ENCODE results near the gene MYH15. TPM values are rescaled to one million over a fixed set of nuclear protein-coding genes. Genes with fewer than 3 reads are reported as not detected.

Gene MYH15
- polyA plus RNA-seq: under 1 TPM in 3 of 4 donors, not detected in 1; 0.27 to 0.48 (median 0.35) TPM
- long read RNA-seq, donor 1: 0 reads
- long read RNA-seq, donor 2: 0 reads
- long read RNA-seq, donor 3: 0 reads
- long read RNA-seq, donor 4: 0 reads
- long read RNA-seq, donor 5: 0 reads
- long read RNA-seq, donor 6: 0 reads
- long read RNA-seq, donor 7: 0 reads
- long read RNA-seq, donor 8: 0 reads
- long read RNA-seq, donor 9: 0 reads
- long read RNA-seq, donor 10: 0 reads

- 85 to 99% (median 95%) methylated on average over 3 of the region's 3 CpGs for WGBS, 3 donors
Measured at GRCh38 chr3:108510496-108510895, at the start of gene MYH15. Gene MYH15, minus strand, starts transcription at chr3:108510596. Its CDS starts 66 bp downstream, at chr3:108510530.

GRCh38 chr3:108555966-108556581 lies 45.7 kb upstream of the MYH15 start:
- no peak overlapping the region for H3K4me3 ChIP-seq (ENCODE audit: low read depth in 1 of 3, low read length in 3 of 3)
- H3K9me3 ChIP-seq (ENCODE audit: control insufficient read depth in 2 of 2, insufficient read depth in 1 of 2, low read depth in 1 of 2, low read length in 1 of 2): no peaks in the 10 kb centered on the region
- no peaks in the 10 kb centered on the region for H3K27me3 ChIP-seq (ENCODE audit: control insufficient read depth in 3 of 3, insufficient read depth in 3 of 3, low read length in 3 of 3)
- DNase-seq (no peak), FAIRE-seq (no peak)
- 23 to 58% (median 48%) methylated on average over 2 of the region's 2 CpGs for WGBS, 3 donors
- H3K4me1 ChIP-seq (ENCODE audit: control insufficient read depth in 3 of 3, insufficient read depth in 2 of 3, low read depth in 1 of 3, low read length in 2 of 3): peaks cover 0 to 3% (median 0%) of the 10 kb centered on the region in 3 donors
- H3K27ac ChIP-seq (ENCODE audit: low read depth in 1 of 3, low read length in 2 of 3): no peak overlapping the region
- H3K36me3 ChIP-seq (ENCODE audit: control insufficient read depth in 3 of 3, insufficient read depth in 2 of 3, low read depth in 1 of 3, low read length in 3 of 3): peaks cover 0 to 2% (median 0%) of the 10 kb centered on the region in 3 donors

More at GRCh38 chr3:108510496-108510895, at the start of gene MYH15:
- H3K4me1 ChIP-seq (ENCODE audit: control insufficient read depth in 3 of 3, insufficient read depth in 2 of 3, low read depth in 1 of 3, low read length in 2 of 3): no peaks in the 10 kb centered on the region
- no peak within 1 kb of the TSS for H3K27ac ChIP-seq (ENCODE audit: low read depth in 1 of 3, low read length in 2 of 3)
- FAIRE-seq (no peak), DNase-seq (no peak)
- no peaks in the 10 kb centered on the region for H3K36me3 ChIP-seq (ENCODE audit: control insufficient read depth in 3 of 3, insufficient read depth in 2 of 3, low read depth in 1 of 3, low read length in 3 of 3)
- H3K4me3 ChIP-seq (ENCODE audit: low read depth in 1 of 3, low read length in 3 of 3): no peak within 1 kb of the TSS
- H3K9me3 ChIP-seq (ENCODE audit: control insufficient read depth in 2 of 2, insufficient read depth in 1 of 2, low read depth in 1 of 2, low read length in 1 of 2): no peaks in the 10 kb centered on the region
- H3K27me3 ChIP-seq (ENCODE audit: control insufficient read depth in 3 of 3, insufficient read depth in 3 of 3, low read length in 3 of 3): no peaks in the 10 kb centered on the region

- DNase-seq (peak in 1 of 2 donors; percentile 26), FAIRE-seq (no peak)
- Histone ChIP-seq H3K27ac (ENCODE audit: low read depth in 1 of 3, low read length in 2 of 3) (no peak overlapping the region), H3K4me1 (ENCODE audit: control insufficient read depth in 3 of 3, insufficient read depth in 2 of 3, low read depth in 1 of 3, low read length in 2 of 3) (peaks cover 0 to 3% (median 0%) of the 10 kb centered on the region in 3 donors), H3K27me3 (ENCODE audit: control insufficient read depth in 3 of 3, insufficient read depth in 3 of 3, low read length in 3 of 3) (no peaks in the 10 kb centered on the region), H3K9me3 (ENCODE audit: control insufficient read depth in 2 of 2, insufficient read depth in 1 of 2, low read depth in 1 of 2, low read length in 1 of 2) (no peaks in the 10 kb centered on the region), H3K36me3 (ENCODE audit: control insufficient read depth in 3 of 3, insufficient read depth in 2 of 3, low read depth in 1 of 3, low read length in 3 of 3) (peaks cover 0 to 2% (median 0%) of the 10 kb centered on the region in 3 donors), H3K4me3 (ENCODE audit: low read depth in 1 of 3, low read length in 3 of 3) (no peak overlapping the region)
- WGBS, 3 donors: 76 to 85% (median 84%) methylated on average over 3 of the region's 3 CpGs
Measured at GRCh38 chr3:108554913-108555571, 44.6 kb upstream of the MYH15 start.

- DNase-seq: no peak
- H3K36me3 ChIP-seq (ENCODE audit: control insufficient read depth in 3 of 3, insufficient read depth in 2 of 3, low read depth in 1 of 3, low read length in 3 of 3): peaks cover 0 to 2% (median 0%) of the 10 kb centered on the region in 3 donors
- no peak for FAIRE-seq
- H3K4me3 ChIP-seq (ENCODE audit: low read depth in 1 of 3, low read length in 3 of 3): no peak overlapping the region
- H3K27ac ChIP-seq (ENCODE audit: low read depth in 1 of 3, low read length in 2 of 3): no peak overlapping the region
- H3K27me3 ChIP-seq (ENCODE audit: control insufficient read depth in 3 of 3, insufficient read depth in 3 of 3, low read length in 3 of 3): no peaks in the 10 kb centered on the region
- H3K4me1 ChIP-seq (ENCODE audit: control insufficient read depth in 3 of 3, insufficient read depth in 2 of 3, low read depth in 1 of 3, low read length in 2 of 3): peaks cover 0 to 3% (median 0%) of the 10 kb centered on the region in 3 donors
- H3K9me3 ChIP-seq (ENCODE audit: control insufficient read depth in 2 of 2, insufficient read depth in 1 of 2, low read depth in 1 of 2, low read length in 1 of 2): no peaks in the 10 kb centered on the region
Measured at GRCh38 chr3:108554229-108554628, 43.8 kb upstream of the MYH15 start.

GRCh38 chr3:108552267-108553159 lies 42.1 kb upstream of the MYH15 start:
- Histone ChIP-seq H3K27ac (ENCODE audit: low read depth in 1 of 3, low read length in 2 of 3) (no peak overlapping the region), H3K9me3 (ENCODE audit: control insufficient read depth in 2 of 2, insufficient read depth in 1 of 2, low read depth in 1 of 2, low read length in 1 of 2) (no peaks in the 10 kb centered on the region), H3K4me3 (ENCODE audit: low read depth in 1 of 3, low read length in 3 of 3) (no peak overlapping the region), H3K4me1 (ENCODE audit: control insufficient read depth in 3 of 3, insufficient read depth in 2 of 3, low read depth in 1 of 3, low read length in 2 of 3) (peaks cover 0 to 3% (median 0%) of the 10 kb centered on the region in 3 donors), H3K27me3 (ENCODE audit: control insufficient read depth in 3 of 3, insufficient read depth in 3 of 3, low read length in 3 of 3) (no peaks in the 10 kb centered on the region), H3K36me3 (ENCODE audit: control insufficient read depth in 3 of 3, insufficient read depth in 2 of 3, low read depth in 1 of 3, low read length in 3 of 3) (no peaks in the 10 kb centered on the region)
- FAIRE-seq: peak; percentile 86
- WGBS, 3 donors: 42 to 57% (median 51%) methylated on average over 4 of the region's 4 CpGs
- peak; percentile 49 to 60 for DNase-seq

GRCh38 chr3:108548886-108549285 lies 38.5 kb upstream of the MYH15 start:
- H3K4me1 ChIP-seq (ENCODE audit: control insufficient read depth in 3 of 3, insufficient read depth in 2 of 3, low read depth in 1 of 3, low read length in 2 of 3): no peaks in the 10 kb centered on the region
- no peaks in the 10 kb centered on the region for H3K36me3 ChIP-seq (ENCODE audit: control insufficient read depth in 3 of 3, insufficient read depth in 2 of 3, low read depth in 1 of 3, low read length in 3 of 3)
- no peak overlapping the region for H3K27ac ChIP-seq (ENCODE audit: low read depth in 1 of 3, low read length in 2 of 3)
- no peak for FAIRE-seq
- no peak for DNase-seq
- H3K4me3 ChIP-seq (ENCODE audit: low read depth in 1 of 3, low read length in 3 of 3): no peak overlapping the region
- 92 to 97% (median 95%) methylated on average over 2 of the region's 2 CpGs for WGBS, 3 donors
- no peaks in the 10 kb centered on the region for H3K9me3 ChIP-seq (ENCODE audit: control insufficient read depth in 2 of 2, insufficient read depth in 1 of 2, low read depth in 1 of 2, low read length in 1 of 2)
- H3K27me3 ChIP-seq (ENCODE audit: control insufficient read depth in 3 of 3, insufficient read depth in 3 of 3, low read length in 3 of 3): no peaks in the 10 kb centered on the region

GRCh38 chr3:108548304-108548703 lies 37.9 kb upstream of the MYH15 start:
- DNase-seq (no peak), FAIRE-seq (no peak)
- H3K9me3 ChIP-seq (ENCODE audit: control insufficient read depth in 2 of 2, insufficient read depth in 1 of 2, low read depth in 1 of 2, low read length in 1 of 2): no peaks in the 10 kb centered on the region
- H3K4me3 ChIP-seq (ENCODE audit: low read depth in 1 of 3, low read length in 3 of 3): no peak overlapping the region
- 78 to 90% (median 86%) methylated on average over 1 of the region's 1 CpG for WGBS, 3 donors
- H3K27ac ChIP-seq (ENCODE audit: low read depth in 1 of 3, low read length in 2 of 3): no peak overlapping the region
- peaks cover 0 to 4% (median 0%) of the 10 kb centered on the region in 3 donors for H3K36me3 ChIP-seq (ENCODE audit: control insufficient read depth in 3 of 3, insufficient read depth in 2 of 3, low read depth in 1 of 3, low read length in 3 of 3)
- H3K27me3 ChIP-seq (ENCODE audit: control insufficient read depth in 3 of 3, insufficient read depth in 3 of 3, low read length in 3 of 3): no peaks in the 10 kb centered on the region
- H3K4me1 ChIP-seq (ENCODE audit: control insufficient read depth in 3 of 3, insufficient read depth in 2 of 3, low read depth in 1 of 3, low read length in 2 of 3): no peaks in the 10 kb centered on the region

GRCh38 chr3:108546692-108547091 lies 36.3 kb upstream of the MYH15 start:
- FAIRE-seq: no peak
- Histone ChIP-seq H3K36me3 (ENCODE audit: control insufficient read depth in 3 of 3, insufficient read depth in 2 of 3, low read depth in 1 of 3, low read length in 3 of 3) (peaks cover 0 to 6% (median 0%) of the 10 kb centered on the region in 3 donors), H3K4me3 (ENCODE audit: low read depth in 1 of 3, low read length in 3 of 3) (no peak overlapping the region), H3K9me3 (ENCODE audit: control insufficient read depth in 2 of 2, insufficient read depth in 1 of 2, low read depth in 1 of 2, low read length in 1 of 2) (no peaks in the 10 kb centered on the region), H3K27me3 (ENCODE audit: control insufficient read depth in 3 of 3, insufficient read depth in 3 of 3, low read length in 3 of 3) (no peaks in the 10 kb centered on the region), H3K4me1 (ENCODE audit: control insufficient read depth in 3 of 3, insufficient read depth in 2 of 3, low read depth in 1 of 3, low read length in 2 of 3) (no peaks in the 10 kb centered on the region), H3K27ac (ENCODE audit: low read depth in 1 of 3, low read length in 2 of 3) (no peak overlapping the region)
- DNase-seq: no peak
- WGBS, 3 donors: 73 to 84% (median 83%) methylated on average over 3 of the region's 3 CpGs
